GM19240 (cell line): Measurements from ENCODE around the gene BICDL2.

Source experiments
- DNase-seq: peaks from one replicate; pipeline ENCODE4 v3.0.0; 2011; ENCODE audit warnings: low spot score; ENCODE audit not compliant: insufficient read length

BICDL2 gene

DNA sequence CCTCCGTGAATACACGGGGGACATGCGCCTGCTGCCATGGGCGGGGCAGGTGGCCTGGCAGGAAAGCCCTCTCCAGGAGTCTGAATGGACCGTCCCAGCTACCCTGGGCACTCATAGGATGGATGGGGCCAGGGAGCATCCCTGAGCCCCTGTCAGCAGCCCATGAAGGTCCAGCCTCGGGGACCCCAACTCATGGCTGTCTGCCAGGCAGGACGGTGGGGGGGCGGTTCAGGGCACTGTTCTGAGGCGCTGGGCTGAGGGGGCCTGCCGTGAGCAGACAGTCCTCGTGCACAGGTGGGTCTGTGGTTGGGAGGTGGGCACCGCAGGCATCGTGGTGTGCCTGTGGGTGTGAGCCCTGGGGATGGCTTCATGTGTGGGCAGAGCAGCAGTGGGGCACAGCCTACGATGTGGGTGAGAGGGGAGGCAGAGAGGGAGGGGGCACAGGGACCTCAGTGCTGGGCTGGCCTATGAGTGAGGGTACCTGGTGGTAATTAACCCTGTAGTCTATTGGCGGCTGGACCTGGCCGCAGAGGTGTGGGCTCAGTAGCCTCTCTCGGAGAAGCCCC is 50.0 kb downstream of the BICDL2 start:
- no peak for DNase-seq

DNA sequence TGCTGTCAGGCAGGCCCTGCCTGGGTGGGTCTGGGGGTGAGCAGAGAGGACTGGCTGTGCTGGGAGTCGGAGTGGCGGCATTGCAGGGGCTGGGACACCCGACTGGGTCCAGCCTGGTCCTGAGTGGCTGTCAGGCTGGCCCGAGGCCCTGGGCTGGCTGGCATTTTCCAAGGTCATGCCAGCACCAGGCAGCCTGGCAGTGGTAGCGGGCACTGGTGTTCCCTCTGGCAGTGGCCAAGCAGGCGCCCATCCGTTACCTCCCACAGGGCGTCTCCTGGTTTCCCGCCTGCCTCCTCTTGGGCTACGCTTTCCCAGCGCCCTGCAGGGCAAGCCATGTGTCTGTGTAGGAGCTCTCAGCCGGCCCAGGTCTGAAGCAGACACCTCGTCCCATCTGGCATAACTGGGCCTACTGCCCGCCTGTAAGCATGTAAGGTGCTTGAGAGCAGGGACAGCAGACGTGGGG is 50.8 kb downstream of the BICDL2 start:
- DNase-seq, result no peak

DNA sequence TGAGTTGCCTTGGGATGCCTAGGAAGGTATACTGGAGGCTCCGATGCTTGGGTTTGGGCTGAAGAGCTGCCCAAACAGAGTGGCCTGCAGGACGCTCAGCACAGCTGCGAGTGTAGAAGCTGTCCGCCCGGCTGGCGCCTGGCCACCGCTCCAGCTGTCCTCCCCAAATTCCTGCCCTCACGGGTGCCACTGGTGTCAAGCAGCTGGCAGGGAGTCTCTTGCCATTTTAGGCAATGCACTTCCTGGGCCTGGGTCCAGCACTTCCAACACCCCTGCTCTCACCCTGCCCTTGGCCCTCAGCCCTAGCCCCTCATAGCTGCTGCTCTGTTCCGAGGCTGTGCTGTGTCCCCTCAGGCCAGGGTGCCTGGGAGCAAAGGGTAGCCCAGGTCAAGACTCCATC is 51.3 kb downstream of the BICDL2 start:
- no peak for DNase-seq

DNA sequence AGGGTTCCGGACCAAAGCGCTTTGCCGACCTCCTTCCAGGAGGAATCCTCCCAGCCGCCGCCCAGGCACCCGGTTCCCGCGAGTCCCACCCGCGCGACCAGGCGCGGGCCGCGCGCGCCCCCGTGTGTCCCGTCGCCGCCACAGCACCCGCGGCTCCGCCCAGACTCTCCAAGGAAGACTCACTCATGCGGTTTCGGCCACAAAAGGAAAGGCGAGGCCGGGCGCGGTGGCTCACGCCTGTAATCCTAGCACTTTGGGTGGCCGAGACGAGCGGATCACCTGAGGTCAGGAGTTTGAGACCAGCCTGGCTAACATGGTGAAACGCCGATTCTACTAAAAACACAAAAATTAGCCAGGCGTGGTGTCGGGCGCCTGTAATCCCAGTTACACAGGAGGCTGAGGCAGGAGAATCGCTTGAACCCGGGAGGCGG is 53.0 kb downstream of the BICDL2 start:
- DNase-seq, result peak; percentile 91

DNA sequence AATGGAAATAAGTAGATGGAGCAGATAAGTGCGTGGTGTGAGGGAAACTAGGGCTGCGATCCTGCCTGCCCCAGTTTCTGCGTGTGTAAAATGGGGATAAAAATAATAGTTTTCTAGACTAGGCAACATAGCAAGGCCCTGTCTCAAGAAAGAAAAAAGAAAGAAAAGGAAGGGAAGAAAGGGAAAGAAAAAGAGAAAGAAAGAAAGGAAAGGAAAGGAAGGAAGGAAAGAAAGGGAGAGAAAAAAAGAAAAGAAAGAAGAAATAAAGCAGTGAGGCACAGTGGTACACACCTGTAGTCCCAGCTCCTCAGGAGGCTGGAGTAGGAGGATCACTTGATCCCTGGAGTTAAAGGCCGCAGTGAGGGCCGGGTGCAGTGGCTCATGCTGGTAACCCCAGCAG is 54.3 kb downstream of the BICDL2 start:
- no peak for DNase-seq

DNA sequence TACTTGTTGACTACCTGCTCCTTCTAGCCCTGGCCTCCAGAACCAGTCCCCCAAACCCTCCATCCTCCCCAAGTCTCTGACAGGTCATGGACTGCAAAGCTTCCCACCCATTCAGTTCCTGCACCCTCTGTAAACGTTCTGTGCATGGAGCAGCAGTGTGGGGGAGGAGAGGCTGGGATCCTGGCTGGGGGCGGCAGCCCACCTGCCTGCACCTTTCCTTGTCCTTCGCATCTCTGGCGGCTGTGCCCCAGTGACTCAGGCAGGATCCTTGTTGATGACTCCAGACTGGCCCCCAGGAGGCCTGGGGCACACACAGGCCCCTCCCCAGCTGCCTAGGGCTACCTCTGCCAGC is 54.9 kb downstream of the BICDL2 start:
- no peak for DNase-seq

DNA sequence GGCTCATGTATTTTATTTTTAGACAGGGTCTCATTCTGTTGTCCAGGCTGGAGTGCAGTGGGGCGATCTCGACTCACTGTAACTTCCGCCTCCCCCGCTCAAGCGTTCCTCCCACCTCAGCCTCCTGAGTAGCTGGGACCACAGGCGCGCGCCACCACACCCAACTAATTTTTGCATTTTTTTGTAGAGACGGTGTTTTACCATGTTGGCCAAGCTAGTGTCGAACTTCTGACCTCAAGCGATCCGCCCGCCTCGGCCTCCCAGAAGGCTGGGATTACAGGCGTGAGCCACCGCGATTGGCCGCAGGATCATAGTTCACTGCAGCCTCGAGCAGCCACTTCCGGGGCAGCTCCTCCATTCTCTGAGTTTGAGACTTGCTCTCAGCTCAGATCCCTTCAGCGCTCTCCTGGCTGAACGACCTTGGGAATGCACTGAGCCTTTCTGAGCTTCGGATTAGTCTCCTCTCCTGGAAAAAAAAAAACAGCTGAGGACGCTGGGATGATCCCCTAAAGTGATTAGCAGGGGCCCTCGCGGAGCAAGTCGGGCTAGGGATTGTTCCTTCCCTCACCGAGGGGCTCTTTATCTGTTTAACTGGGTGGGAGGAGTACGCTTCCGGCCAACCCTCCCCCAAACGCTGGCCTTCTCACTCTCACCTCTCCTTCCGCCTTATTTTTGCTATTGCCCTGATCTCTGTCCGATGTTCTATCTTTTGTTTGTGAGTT is 55.4 kb downstream of the BICDL2 start:
- DNase-seq, result no peak

DNA sequence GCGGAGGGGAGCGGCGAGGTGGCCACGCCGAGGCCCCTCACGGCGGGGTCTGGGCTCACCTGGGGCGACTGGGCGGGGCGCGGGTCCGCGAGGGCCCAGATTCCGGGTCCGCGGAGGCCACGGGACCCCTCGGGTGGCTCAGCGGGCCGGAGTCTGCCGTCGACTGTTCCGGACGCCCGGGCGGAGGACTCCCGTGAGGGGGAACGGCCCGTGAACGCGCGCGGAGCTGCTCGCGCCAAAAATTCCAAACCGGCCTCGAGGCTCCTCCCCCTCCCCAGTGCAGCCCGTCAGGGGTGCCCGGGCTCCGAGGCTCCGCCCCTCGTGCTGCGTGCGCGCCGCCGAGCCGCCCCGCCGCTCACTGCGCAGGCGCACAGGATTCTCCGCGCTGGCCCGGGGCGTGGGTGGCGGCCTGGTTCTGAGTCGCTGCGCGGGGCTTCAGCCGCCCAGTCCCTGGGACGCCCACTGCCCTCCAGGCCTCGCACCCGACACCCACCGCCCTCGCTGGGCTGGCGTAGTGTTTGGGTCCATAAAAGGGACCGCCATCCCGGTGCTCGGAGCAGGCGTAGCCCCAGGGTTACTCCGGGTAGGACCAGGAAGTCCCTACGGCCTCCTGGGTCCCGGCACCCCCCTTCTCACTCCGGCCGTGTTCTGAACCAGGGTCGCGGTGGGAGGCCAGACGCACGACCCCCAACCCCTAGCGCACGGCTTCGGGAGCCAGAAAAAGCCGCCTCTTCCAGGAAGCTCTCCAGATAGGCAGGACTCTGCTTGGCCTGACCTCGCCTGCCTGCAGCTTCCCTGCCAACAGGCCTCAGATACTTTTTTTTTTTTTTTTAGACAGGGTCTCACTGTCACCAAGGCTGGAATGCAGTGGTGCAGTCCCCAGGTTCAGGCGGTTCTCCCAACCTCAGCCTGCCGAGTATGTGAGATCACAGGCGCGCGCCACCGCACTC is 56.2 kb downstream of the BICDL2 start, which contains the start of gene PKMYT1:
PKMYT1 (minus strand) TSS at position 220 of the 950 bp plus-strand sequence. CDS start 789 bp downstream, outside the sequence.
- DNase-seq, result peak; percentile 100

DNA sequence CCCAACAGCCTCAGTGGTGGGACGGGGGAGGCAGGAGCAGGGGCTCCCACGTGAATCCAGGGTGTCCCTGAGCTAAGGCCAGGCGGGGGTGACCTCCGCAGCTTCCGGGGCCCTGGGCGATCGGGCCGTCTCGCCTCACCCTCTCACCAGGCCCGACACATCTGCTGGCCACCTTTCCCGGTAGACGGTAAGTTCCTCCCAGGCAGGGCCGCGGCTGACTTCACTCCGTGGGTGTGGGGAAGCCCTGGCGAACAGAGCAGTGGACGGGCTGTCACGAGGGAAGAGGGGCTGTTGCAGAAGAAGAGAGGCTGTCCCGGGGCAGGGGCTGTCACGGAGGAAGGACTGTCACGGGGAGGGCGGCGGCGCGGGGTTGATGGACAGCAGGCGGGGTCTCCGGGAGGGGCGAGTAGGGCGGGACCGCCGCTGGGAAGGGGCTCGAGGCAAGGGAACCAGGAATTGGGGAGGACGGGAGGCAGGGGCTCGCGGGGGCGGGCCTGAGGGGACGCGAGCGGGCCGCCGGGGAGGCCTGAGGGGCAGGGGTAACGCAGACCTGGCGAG is 57.0 kb downstream of the BICDL2 start:
- no peak for DNase-seq
